ENCODE results near the gene ZNF586.
A peak's percentile ranks its signal among the peaks of the same experiment; 100 is the strongest.
"Not testable (repeated sequence)": the region's sequence is repeated elsewhere in the genome, so short reads cannot be mapped to it uniquely, and the experiment has no call there.

The ZNF586 gene

DNA sequence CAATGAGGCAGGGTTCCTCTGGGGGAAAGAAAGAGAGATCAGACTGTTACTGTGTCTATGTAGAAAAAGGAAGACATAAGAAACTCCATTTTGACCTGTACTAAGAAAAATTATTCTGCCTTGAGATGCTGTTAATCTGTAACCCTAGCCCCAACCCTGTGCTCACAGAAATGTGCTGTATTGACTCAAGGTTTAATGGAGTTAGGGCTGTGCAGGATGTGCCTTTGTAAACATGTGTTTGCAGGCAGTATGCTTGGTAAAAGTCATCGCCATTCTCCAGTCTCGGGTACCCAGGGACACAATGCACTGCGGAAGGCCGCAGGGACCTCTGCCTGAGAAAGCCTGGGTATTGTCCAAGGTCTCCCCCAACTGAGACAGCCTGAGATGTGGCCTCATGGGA lies 54.1 kb downstream of the ZNF586 start:
- not testable (repeated sequence) for DNase-seq (ENCODE audit: low spot score)

DNA sequence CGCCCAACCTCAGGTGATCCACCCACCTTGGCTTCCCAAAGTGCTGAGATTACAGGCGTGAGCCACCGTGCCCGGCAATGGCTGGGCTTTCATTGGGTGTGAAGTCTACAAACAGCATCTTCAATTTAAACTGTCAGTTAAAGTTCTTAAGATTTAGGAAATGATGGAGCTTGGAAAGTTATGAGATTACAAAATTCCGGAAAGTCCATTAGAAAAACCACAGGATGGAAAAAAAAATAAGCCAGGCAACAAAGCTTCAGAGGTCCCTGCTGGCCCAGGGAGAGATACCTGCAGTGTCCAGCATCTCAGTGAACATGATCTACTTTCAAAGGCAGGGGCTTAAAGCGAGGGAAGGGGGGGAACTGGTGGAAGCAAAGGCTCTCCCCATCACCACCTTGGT lies 56.0 kb downstream of the ZNF586 start:
- no peak for DNase-seq (ENCODE audit: low spot score)

DNA sequence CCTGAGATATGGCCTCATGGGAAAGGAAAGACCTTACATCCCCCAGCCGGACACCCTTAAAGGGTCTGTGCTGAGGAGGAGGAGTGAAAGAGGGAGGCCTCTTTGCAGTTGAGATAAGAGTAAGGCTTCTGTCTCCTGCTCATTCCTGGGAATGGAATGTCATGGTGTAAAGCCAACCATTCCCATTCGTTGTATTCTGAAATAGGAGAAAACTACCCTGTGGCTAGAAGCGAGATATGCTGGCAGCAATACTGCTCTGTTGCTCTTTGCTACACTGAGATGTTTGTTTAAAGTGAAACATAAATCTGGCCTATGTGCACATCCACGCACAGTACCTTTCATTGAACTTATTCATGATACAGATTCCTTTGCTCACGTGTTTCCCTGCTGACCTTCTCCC lies 59.8 kb downstream of the ZNF586 start:
- DNase-seq (ENCODE audit: low spot score) = no peak

DNA sequence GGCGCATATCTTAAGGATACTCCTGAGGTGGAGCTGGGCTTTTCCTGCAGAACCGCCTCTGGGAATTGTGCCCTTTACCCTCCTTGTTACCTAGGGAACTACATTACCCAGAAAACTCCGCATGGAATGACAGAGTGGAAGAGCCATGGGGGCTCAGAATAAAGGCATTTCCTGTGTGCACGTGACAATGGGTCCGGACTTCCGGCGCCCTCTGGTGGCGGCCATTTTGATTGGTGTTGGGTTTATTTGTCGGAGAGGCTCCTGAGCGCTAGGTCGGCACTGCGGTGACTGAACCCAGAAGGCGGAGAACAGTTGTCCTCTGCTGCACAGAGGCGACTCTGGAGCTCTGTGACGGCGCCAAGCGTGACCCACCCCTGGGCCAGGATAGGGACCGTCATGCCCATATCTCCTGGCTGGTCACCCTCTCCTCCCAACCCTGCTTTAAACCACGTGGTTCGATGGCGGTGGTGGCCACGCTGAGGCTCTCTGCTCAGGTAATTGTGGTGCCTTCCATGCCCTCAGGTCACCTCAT lies 60.7 kb downstream of the ZNF586 start, which contains the start of gene ZNF587B:
TSS of gene ZNF587B (plus strand) at position 229 of the 532 bp plus-strand sequence. CDS start at position 459, 230 bp downstream.
- peak; percentile 19 for DNase-seq (ENCODE audit: low spot score)
